PFSK-1 (cell line): ENCODE data around the gene PHF19. TPM values are rescaled to one million over a fixed set of nuclear protein-coding genes. Genes with fewer than 3 reads are reported as not detected.
A peak's percentile ranks its signal among the peaks of the same experiment; 100 is the strongest.

Source experiments
- FOXP2 ChIP-seq: optimal IDR thresholded peaks from 2 replicates; pipeline ENCODE3; 2011; ENCODE audit warnings: borderline replicate concordance, control low read depth, inconsistent platforms; ENCODE audit not compliant: insufficient read depth; ENCODE audit errors: extremely low read length, extremely low read depth
- POLR2AphosphoS5 ChIP-seq: IDR thresholded peaks from 2 replicates; pipeline ENCODE4 v1.6.1; 2012; ENCODE audit warnings: low read depth, mild to moderate bottlenecking, control low read depth, low read length, moderate library complexity
- REST ChIP-seq, 2 experiments: IDR thresholded peaks; 2 replicates each; pipeline versions ENCODE4 v1.6.1 to v1.8.0; 2011 to 2012; ENCODE audit warnings: low read depth in 2 of 2, low read length in 2 of 2, control low read depth in 1 of 2, inconsistent platforms in 1 of 2, mild to moderate bottlenecking in 1 of 2, moderate library complexity in 1 of 2; ENCODE audit not compliant: insufficient read depth in 1 of 2
- SIN3A ChIP-seq: IDR thresholded peaks from 2 replicates; pipeline ENCODE4 v1.6.1; 2012; ENCODE audit warnings: mild to moderate bottlenecking, low read length, moderate library complexity, borderline replicate concordance; ENCODE audit not compliant: insufficient read depth
- TAF1 ChIP-seq: IDR thresholded peaks from 2 replicates; pipeline ENCODE4 v1.6.1; 2012; ENCODE audit warnings: low read length, control low read depth, borderline replicate concordance; ENCODE audit not compliant: insufficient read depth
- polyA plus RNA-seq: library from polyadenylated mRNA; unstranded; fragments of >200 nt; gene quantifications from one replicate; pipeline ENCODE4 v1.2.1, GENCODE V29; 2012; ENCODE audit warnings: low read depth, missing spikeins; ENCODE audit not compliant: insufficient read length

PHF19 gene
- polyA plus RNA-seq, result 44.5 TPM

GRCh38 chr9:120876842-120877240 lies at the start of gene PHF19:
Gene PHF19 (minus strand): TSS chr9:120877188. CDS start chr9:120874741, 2,447 bp downstream.
- no peak for TF ChIP-seq FOXP2
- TF ChIP-seq TAF1, result 0 out of 2 replicates have a peak, but pooled peaks have one; percentile 8
- no peak for TF ChIP-seq REST (IDR thresholded peaks at IDR 0.05; ENCODE audit: insufficient read depth in 1 of 2, low read depth in 2 of 2, low read length in 2 of 2)
- TF ChIP-seq SIN3A, result no peak
- TF ChIP-seq POLR2AphosphoS5, result no peak

- TF ChIP-seq SIN3A (no peak), TAF1 (no peak), POLR2AphosphoS5 (no peak), REST (IDR thresholded peaks at IDR 0.05; ENCODE audit: insufficient read depth in 1 of 2, low read depth in 2 of 2, low read length in 2 of 2) (no peak), FOXP2 (no peak)
Observed at GRCh38 chr9:120926397-120926928, 49.5 kb upstream of the PHF19 start, which contains the start of gene TRAF1. Gene TRAF1 (minus strand): TSS chr9:120926796. CDS start chr9:120926075, 721 bp downstream.

- TF ChIP-seq POLR2AphosphoS5 (no peak), TAF1 (no peak), FOXP2 (no peak), REST (IDR thresholded peaks at IDR 0.05; ENCODE audit: insufficient read depth in 1 of 2, low read depth in 2 of 2, low read length in 2 of 2) (no peak), SIN3A (no peak)
Observed at GRCh38 chr9:120925535-120926396, 48.8 kb upstream of the PHF19 start.

- TF ChIP-seq TAF1 (no peak), REST (IDR thresholded peaks at IDR 0.05; ENCODE audit: insufficient read depth in 1 of 2, low read depth in 2 of 2, low read length in 2 of 2) (no peak), SIN3A (no peak), FOXP2 (no peak), POLR2AphosphoS5 (no peak)
Observed at GRCh38 chr9:120924698-120925534, 47.9 kb upstream of the PHF19 start.
